HEK293 (cell line): ENCODE results near the gene HEXIM1.

Experiments used
- BCL11A ChIP-seq: fragments of 450-650 bp; formaldehyde crosslinking; IDR thresholded peaks from 2 replicates; pipeline ENCODE4 v1.5.1; 2016; ENCODE audit warnings: low read depth, missing biosample characterization, missing genetic modification characterization
- GLI2 ChIP-seq: fragments of 450-650 bp; formaldehyde crosslinking; IDR thresholded peaks from 2 replicates; pipeline ENCODE4; 2017; ENCODE audit warnings: missing biosample characterization, missing genetic modification characterization, low read depth, borderline replicate concordance
- KLF7 ChIP-seq: fragments of 450-650 bp; formaldehyde crosslinking; IDR thresholded peaks from 2 replicates; pipeline ENCODE4 v1.5.1; 2016; ENCODE audit warnings: missing biosample characterization, missing genetic modification characterization, borderline replicate concordance
- PATZ1 ChIP-seq: fragments of 450-650 bp; formaldehyde crosslinking; IDR thresholded peaks from 2 replicates; pipeline ENCODE4 v1.5.1; 2016; ENCODE audit warnings: missing biosample characterization, missing genetic modification characterization
- PRDM2 ChIP-seq: fragments of 450-650 bp; formaldehyde crosslinking; IDR thresholded peaks from 2 replicates; pipeline ENCODE4 v1.5.1; 2016; ENCODE audit warnings: missing biosample characterization, missing genetic modification characterization, borderline replicate concordance
- RBAK ChIP-seq: fragments of 450-650 bp; formaldehyde crosslinking; IDR thresholded peaks from 2 replicates; pipeline ENCODE4 v1.5.1; 2016; ENCODE audit warnings: missing biosample characterization, missing genetic modification characterization
- SCRT1 ChIP-seq: fragments of 450-650 bp; formaldehyde crosslinking; IDR thresholded peaks from 2 replicates; pipeline ENCODE4 v1.5.1; 2016; ENCODE audit warnings: missing biosample characterization, missing genetic modification characterization, borderline replicate concordance
- SP2 ChIP-seq: fragments of 450-650 bp; formaldehyde crosslinking; IDR thresholded peaks from 2 replicates; pipeline ENCODE4 v1.5.1; 2016; ENCODE audit warnings: missing biosample characterization, missing genetic modification characterization
- TRIM28 ChIP-seq: IDR thresholded peaks from 2 replicates; pipeline ENCODE4 v1.6.1; 2011; ENCODE audit warnings: low read length, control low read depth, borderline replicate concordance
- ZEB2 ChIP-seq: fragments of 450-650 bp; formaldehyde crosslinking; IDR thresholded peaks from 2 replicates; pipeline ENCODE4 v1.5.1; 2016; ENCODE audit warnings: missing biosample characterization, missing genetic modification characterization
- ZFP69B ChIP-seq: fragments of 450-650 bp; formaldehyde crosslinking; IDR thresholded peaks from 2 replicates; pipeline ENCODE4 v1.5.1; 2016; ENCODE audit warnings: missing biosample characterization, missing genetic modification characterization
- ZNF138 ChIP-seq: fragments of 450-650 bp; formaldehyde crosslinking; IDR thresholded peaks from 2 replicates; pipeline ENCODE4 v1.5.1; 2016; ENCODE audit warnings: missing biosample characterization, missing genetic modification characterization, borderline replicate concordance
- ZNF148 ChIP-seq: fragments of 450-650 bp; formaldehyde crosslinking; IDR thresholded peaks from 2 replicates; pipeline ENCODE4 v1.5.0; 2017; ENCODE audit warnings: missing biosample characterization, missing genetic modification characterization, borderline replicate concordance
- ZNF157 ChIP-seq: fragments of 450-650 bp; formaldehyde crosslinking; IDR thresholded peaks from 2 replicates; pipeline ENCODE4 v1.5.1; 2016; ENCODE audit warnings: missing biosample characterization, missing genetic modification characterization
- ZNF169 ChIP-seq: fragments of 450-650 bp; formaldehyde crosslinking; IDR thresholded peaks from 2 replicates; pipeline ENCODE4 v1.5.1; 2016; ENCODE audit warnings: missing biosample characterization, missing genetic modification characterization
- ZNF266 ChIP-seq: fragments of 450-650 bp; formaldehyde crosslinking; IDR thresholded peaks from 2 replicates; pipeline ENCODE4 v1.5.1; 2016; ENCODE audit warnings: missing biosample characterization, missing genetic modification characterization, low read depth
- ZNF398 ChIP-seq: fragments of 450-650 bp; formaldehyde crosslinking; IDR thresholded peaks from 2 replicates; pipeline ENCODE4 v1.5.1; 2017; ENCODE audit warnings: missing biosample characterization, missing genetic modification characterization
- ZNF658 ChIP-seq: fragments of 450-650 bp; formaldehyde crosslinking; IDR thresholded peaks from 2 replicates; pipeline ENCODE4; 2016; ENCODE audit warnings: missing biosample characterization, missing genetic modification characterization
- ZNF677 ChIP-seq: fragments of 450-650 bp; IDR thresholded peaks from 2 replicates; pipeline ENCODE4 v1.5.0; 2018; ENCODE audit warnings: missing biosample characterization, mild to moderate bottlenecking, missing genetic modification characterization, moderate library complexity
- ZNF701 ChIP-seq: fragments of 450-650 bp; formaldehyde crosslinking; IDR thresholded peaks from 2 replicates; pipeline ENCODE4 v1.5.1; 2016; ENCODE audit warnings: missing biosample characterization, missing genetic modification characterization
- ZNF837 ChIP-seq: fragments of 450-650 bp; formaldehyde crosslinking; IDR thresholded peaks from 2 replicates; pipeline ENCODE4 v1.5.1; 2016; ENCODE audit warnings: missing biosample characterization, missing genetic modification characterization
- ZXDB ChIP-seq: fragments of 450-650 bp; formaldehyde crosslinking; IDR thresholded peaks from 2 replicates; pipeline ENCODE4 v1.5.1; 2016; ENCODE audit warnings: missing biosample characterization, missing genetic modification characterization
- TF ChIP-seq, protein P1 (sequence below): sonication (generic); formaldehyde crosslinking; IDR thresholded peaks from 2 replicates; pipeline ENCODE4 v1.8.1; 2022; ENCODE audit warnings: mild to moderate bottlenecking, moderate library complexity, missing genetic modification reagents
- TF ChIP-seq, protein P2 (sequence below): fragments of 450-650 bp; formaldehyde crosslinking; IDR thresholded peaks from 2 replicates; pipeline ENCODE4 v1.5.1; 2016; ENCODE audit warnings: missing biosample characterization, missing genetic modification characterization

Gene HEXIM1

GRCh38 chr17:45149669-45150664, 1.7 kb downstream of the HEXIM1 start (continued):
- TF ChIP-seq ZNF148 (tag by site-specific recombination) (no peak), ZNF169 (tag by site-specific recombination) (no peak), ZNF266 (no peak), RBAK (tag by site-specific recombination) (no peak), GLI2 (tag by site-specific recombination) (no peak), PRDM2 (no peak), ZNF701 (tag by site-specific recombination) (no peak), ZNF677 (no peak), TRIM28 (no peak), ZNF398 (tag by site-specific recombination) (no peak), ZNF837 (tag by site-specific recombination) (no peak), KLF7 (no peak), SP2 (tag by site-specific recombination) (no peak), BCL11A (tag by site-specific recombination) (no peak), ZNF138 (tag by site-specific recombination) (no peak), ZNF157 (no peak), ZNF658 (tag by site-specific recombination) (no peak), SCRT1 (tag by site-specific recombination) (no peak), ZEB2 (tag by site-specific recombination) (peak; percentile 75), ZFP69B (tag by site-specific recombination) (0 out of 2 replicates have a peak, but pooled peaks have one; percentile 10), ZXDB (tag by site-specific recombination) (peak; percentile 15; the same call in 1 of the 2 replicates), PATZ1 (peak; percentile 79)
- TF ChIP-seq, protein P1, sequence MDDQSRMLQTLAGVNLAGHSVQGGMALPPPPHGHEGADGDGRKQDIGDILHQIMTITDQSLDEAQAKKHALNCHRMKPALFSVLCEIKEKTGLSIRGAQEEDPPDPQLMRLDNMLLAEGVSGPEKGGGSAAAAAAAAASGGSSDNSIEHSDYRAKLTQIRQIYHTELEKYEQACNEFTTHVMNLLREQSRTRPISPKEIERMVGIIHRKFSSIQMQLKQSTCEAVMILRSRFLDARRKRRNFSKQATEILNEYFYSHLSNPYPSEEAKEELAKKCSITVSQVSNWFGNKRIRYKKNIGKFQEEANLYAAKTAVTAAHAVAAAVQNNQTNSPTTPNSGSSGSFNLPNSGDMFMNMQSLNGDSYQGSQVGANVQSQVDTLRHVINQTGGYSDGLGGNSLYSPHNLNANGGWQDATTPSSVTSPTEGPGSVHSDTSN (CRISPR knock-in tag): no peak; the same call in 1 of the 2 replicates
- TF ChIP-seq, protein P2, sequence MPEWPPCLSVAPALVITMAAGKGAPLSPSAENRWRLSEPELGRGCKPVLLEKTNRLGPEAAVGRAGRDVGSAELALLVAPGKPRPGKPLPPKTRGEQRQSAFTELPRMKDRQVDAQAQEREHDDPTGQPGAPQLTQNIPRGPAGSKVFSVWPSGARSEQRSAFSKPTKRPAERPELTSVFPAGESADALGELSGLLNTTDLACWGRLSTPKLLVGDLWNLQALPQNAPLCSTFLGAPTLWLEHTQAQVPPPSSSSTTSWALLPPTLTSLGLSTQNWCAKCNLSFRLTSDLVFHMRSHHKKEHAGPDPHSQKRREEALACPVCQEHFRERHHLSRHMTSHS (tag by site-specific recombination): no peak
